ENCODE data around the gene OCLN.
"Not testable (repeated sequence)": the region's sequence is repeated elsewhere in the genome, so short reads cannot be mapped to it uniquely, and the experiment has no call there.

The OCLN gene

GRCh38 chr5:69528035-69528434, 35.4 kb downstream of the OCLN start:
- peak; percentile 46 for DNase-seq (ENCODE audit: low spot score)

GRCh38 chr5:69528609-69529008, 36.0 kb downstream of the OCLN start:
- no peak for DNase-seq (ENCODE audit: low spot score)

- no peak for DNase-seq (ENCODE audit: low spot score)
Measured at GRCh38 chr5:69530561-69531405, 38.2 kb downstream of the OCLN start.

GRCh38 chr5:69531406-69531801, 38.8 kb downstream of the OCLN start:
- DNase-seq (ENCODE audit: low spot score): no peak

- DNase-seq (ENCODE audit: low spot score): not testable (repeated sequence)
Measured at GRCh38 chr5:69537911-69538310, 45.3 kb downstream of the OCLN start.

GRCh38 chr5:69538735-69539134, 46.1 kb downstream of the OCLN start:
- not testable (repeated sequence) for DNase-seq (ENCODE audit: low spot score)

- DNase-seq (ENCODE audit: low spot score): not testable (repeated sequence)
Measured at GRCh38 chr5:69541347-69541746, 48.8 kb downstream of the OCLN start.

GRCh38 chr5:69542838-69543618, 50.4 kb downstream of the OCLN start:
- not testable (repeated sequence) for DNase-seq (ENCODE audit: low spot score)

GRCh38 chr5:69544602-69545001, 52.0 kb downstream of the OCLN start:
- not testable (repeated sequence) for DNase-seq (ENCODE audit: low spot score)

- not testable (repeated sequence) for DNase-seq (ENCODE audit: low spot score)
Measured at GRCh38 chr5:69559908-69560330, 67.3 kb downstream of the OCLN start, which contains the start of gene GTF2H2C. Gene GTF2H2C (plus strand): TSS chr5:69560191. CDS start chr5:69565133, 4,942 bp downstream.

- not testable (repeated sequence) for DNase-seq (ENCODE audit: low spot score)
Measured at GRCh38 chr5:69560587-69561431, 68.2 kb downstream of the OCLN start.

GRCh38 chr5:69566172-69566571, 73.6 kb downstream of the OCLN start:
- DNase-seq (ENCODE audit: low spot score): not testable (repeated sequence)

- DNase-seq (ENCODE audit: low spot score): not testable (repeated sequence)
Measured at GRCh38 chr5:69568072-69568471, 75.5 kb downstream of the OCLN start.

GRCh38 chr5:69583356-69583755, 90.8 kb downstream of the OCLN start:
- DNase-seq (ENCODE audit: low spot score): not testable (repeated sequence)

GRCh38 chr5:69596114-69596840, 103.7 kb downstream of the OCLN start:
- DNase-seq (ENCODE audit: low spot score): not testable (repeated sequence)

GRCh38 chr5:69601947-69602346, 109.4 kb downstream of the OCLN start:
- DNase-seq (ENCODE audit: low spot score): not testable (repeated sequence)

GRCh38 chr5:69606839-69607238, 114.2 kb downstream of the OCLN start:
- DNase-seq (ENCODE audit: low spot score): not testable (repeated sequence)
